ENCODE results near the gene PLPP3. TPM values are rescaled to one million over a fixed set of nuclear protein-coding genes. Genes with fewer than 3 reads are reported as not detected.

The PLPP3 gene
- total RNA-seq, 1 donor = 243 TPM

- Histone ChIP-seq H3K4me2 (ENCODE audit: insufficient read depth, low read length) (no peak overlapping the region), H3K4me1 (ENCODE audit: insufficient read depth, low read length) (no peaks in the 10 kb centered on the region), H3K27ac (ENCODE audit: low read depth, low read length) (no peak overlapping the region), H3K27me3 (ENCODE audit: insufficient read depth, low read length) (no peaks in the 10 kb centered on the region), H3K4me3 (ENCODE audit: insufficient read depth, low read length) (no peak overlapping the region), H3K36me3 (ENCODE audit: insufficient read depth, low read length) (peaks cover 51% of the 10 kb centered on the region), H3K9me3 (ENCODE audit: low read depth, low read length) (no peaks in the 10 kb centered on the region), H2AFZ (ENCODE audit: low read length) (no peak overlapping the region), H3K79me2 (ENCODE audit: insufficient read depth, low read length) (peaks cover 100% of the 10 kb centered on the region), H4K20me1 (ENCODE audit: insufficient read depth, low read length) (peaks cover 42% of the 10 kb centered on the region)
- TF ChIP-seq CTCF (IDR thresholded peaks at IDR 0.05; ENCODE audit: extremely low read depth, low read depth, low read length) = no peak
- no peak for DNase-seq (ENCODE audit: insufficient read length, low spot score, missing footprints)
These were observed 47.0 kb downstream of the PLPP3 start for GRCh38 chr1:56532350-56532683.

- Histone ChIP-seq H4K20me1 (ENCODE audit: insufficient read depth, low read length) (peaks cover 39% of the 10 kb centered on the region), H3K79me2 (ENCODE audit: insufficient read depth, low read length) (peaks cover 100% of the 10 kb centered on the region), H3K27me3 (ENCODE audit: insufficient read depth, low read length) (no peaks in the 10 kb centered on the region), H3K4me3 (ENCODE audit: insufficient read depth, low read length) (no peak overlapping the region), H3K9me3 (ENCODE audit: low read depth, low read length) (no peaks in the 10 kb centered on the region), H2AFZ (ENCODE audit: low read length) (no peak overlapping the region), H3K4me2 (ENCODE audit: insufficient read depth, low read length) (no peak overlapping the region), H3K36me3 (ENCODE audit: insufficient read depth, low read length) (peaks cover 47% of the 10 kb centered on the region), H3K4me1 (ENCODE audit: insufficient read depth, low read length) (no peaks in the 10 kb centered on the region), H3K27ac (ENCODE audit: low read depth, low read length) (no peak overlapping the region)
- DNase-seq (ENCODE audit: insufficient read length, low spot score, missing footprints) = no peak
- no peak for TF ChIP-seq CTCF (IDR thresholded peaks at IDR 0.05; ENCODE audit: extremely low read depth, low read depth, low read length)
These were observed 47.6 kb downstream of the PLPP3 start for GRCh38 chr1:56531624-56532349.

GRCh38 chr1:56529801-56530200 is 49.6 kb downstream of the PLPP3 start:
- Histone ChIP-seq H3K27ac (ENCODE audit: low read depth, low read length) (no peak overlapping the region), H3K4me1 (ENCODE audit: insufficient read depth, low read length) (peaks cover 3% of the 10 kb centered on the region), H2AFZ (ENCODE audit: low read length) (no peak overlapping the region), H3K27me3 (ENCODE audit: insufficient read depth, low read length) (no peaks in the 10 kb centered on the region), H3K4me3 (ENCODE audit: insufficient read depth, low read length) (no peak overlapping the region), H3K4me2 (ENCODE audit: insufficient read depth, low read length) (no peak overlapping the region), H3K9me3 (ENCODE audit: low read depth, low read length) (no peaks in the 10 kb centered on the region), H3K36me3 (ENCODE audit: insufficient read depth, low read length) (peaks cover 28% of the 10 kb centered on the region), H4K20me1 (ENCODE audit: insufficient read depth, low read length) (peaks cover 34% of the 10 kb centered on the region), H3K79me2 (ENCODE audit: insufficient read depth, low read length) (peaks cover 99% of the 10 kb centered on the region)
- DNase-seq (ENCODE audit: insufficient read length, low spot score, missing footprints) = no peak
- TF ChIP-seq CTCF (IDR thresholded peaks at IDR 0.05; ENCODE audit: extremely low read depth, low read depth, low read length) = no peak

- no peak for TF ChIP-seq CTCF (IDR thresholded peaks at IDR 0.05; ENCODE audit: extremely low read depth, low read depth, low read length)
- H3K4me3 ChIP-seq (ENCODE audit: insufficient read depth, low read length) = no peak overlapping the region
- H3K79me2 ChIP-seq (ENCODE audit: insufficient read depth, low read length) = peaks cover 90% of the 10 kb centered on the region
- no peaks in the 10 kb centered on the region for H3K9me3 ChIP-seq (ENCODE audit: low read depth, low read length)
- H3K4me1 ChIP-seq (ENCODE audit: insufficient read depth, low read length) = peaks cover 3% of the 10 kb centered on the region
- DNase-seq (ENCODE audit: insufficient read length, low spot score, missing footprints) = no peak
- H2AFZ ChIP-seq (ENCODE audit: low read length) = no peak overlapping the region
- no peaks in the 10 kb centered on the region for H3K27me3 ChIP-seq (ENCODE audit: insufficient read depth, low read length)
- peaks cover 31% of the 10 kb centered on the region for H3K36me3 ChIP-seq (ENCODE audit: insufficient read depth, low read length)
- H3K4me2 ChIP-seq (ENCODE audit: insufficient read depth, low read length) = no peak overlapping the region
- H3K27ac ChIP-seq (ENCODE audit: low read depth, low read length) = no peak overlapping the region
- peaks cover 34% of the 10 kb centered on the region for H4K20me1 ChIP-seq (ENCODE audit: insufficient read depth, low read length)
These were observed 51.6 kb downstream of the PLPP3 start for GRCh38 chr1:56527548-56528302.
